ENCODE data around the gene NRDC.
"Not testable (repeated sequence)": the region's sequence is repeated elsewhere in the genome, so short reads cannot be mapped to it uniquely, and the experiment has no call there.

NRDC gene

DNA sequence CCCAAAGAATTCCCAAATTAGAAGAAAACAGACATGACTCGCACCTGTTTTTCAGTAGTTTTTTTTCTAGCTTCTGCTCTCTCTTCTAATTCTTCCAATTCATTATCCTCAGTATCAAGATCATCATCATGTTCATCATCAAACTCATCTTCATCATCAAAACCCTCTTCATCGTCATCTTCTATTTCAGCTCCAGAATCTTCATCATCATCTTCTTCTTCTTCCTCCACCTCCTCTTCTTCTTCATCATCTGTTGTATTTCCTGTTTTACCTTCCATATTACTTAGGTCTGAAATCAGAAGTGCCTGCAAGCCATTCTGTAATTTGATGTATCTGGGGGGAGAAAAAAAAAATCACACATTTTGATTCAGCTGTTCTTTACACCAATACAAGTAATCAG lies 38.3 kb downstream of the NRDC start:
- DNase-seq (ENCODE audit: low spot score in 2 of 2): no peak
- no peak overlapping the region for H3K27ac Mint-ChIP-seq
- ATAC-seq: no peak
- no peak overlapping the region for H3K4me3 Mint-ChIP-seq
- peaks cover 20% of the 10 kb centered on the region for H3K4me1 Mint-ChIP-seq
- no peaks in the 10 kb centered on the region for H3K9me3 Mint-ChIP-seq
- H3K36me3 Mint-ChIP-seq: peaks cover 54% of the 10 kb centered on the region

GRCh38 chr1:51839094-51839493 lies 39.4 kb downstream of the NRDC start:
- Mint-ChIP-seq H3K4me1 (peaks cover 12% of the 10 kb centered on the region), H3K27ac (peak overlapping the region; percentile 39), H3K9me3 (no peaks in the 10 kb centered on the region), H3K4me3 (no peak overlapping the region), H3K36me3 (peaks cover 65% of the 10 kb centered on the region)
- ATAC-seq (no peak), DNase-seq (ENCODE audit: low spot score in 2 of 2) (no peak)

DNA sequence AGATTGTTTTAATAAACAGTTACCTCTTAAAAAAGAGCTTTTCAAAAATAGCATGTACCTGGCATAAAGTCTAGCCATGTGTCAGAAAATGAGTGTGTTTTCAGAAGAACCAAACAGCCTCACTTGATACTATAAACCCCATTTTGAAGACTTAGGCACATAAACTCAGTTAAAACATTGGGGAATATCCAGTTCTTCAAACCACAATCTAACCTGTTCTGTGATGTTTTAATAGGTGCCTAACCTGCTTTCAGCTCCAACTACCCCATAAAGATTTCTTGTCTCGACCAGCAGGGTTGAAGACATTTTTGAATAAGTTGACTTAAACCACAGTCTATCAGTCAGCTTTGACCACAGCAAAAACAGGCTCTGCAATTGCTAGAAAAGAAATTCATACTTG lies 41.3 kb downstream of the NRDC start:
- no peak overlapping the region for H3K27ac Mint-ChIP-seq
- no peak for DNase-seq (ENCODE audit: low spot score in 2 of 2)
- H3K4me3 Mint-ChIP-seq: no peak overlapping the region
- peaks cover 83% of the 10 kb centered on the region for H3K36me3 Mint-ChIP-seq
- ATAC-seq: no peak
- peaks cover 6% of the 10 kb centered on the region for H3K4me1 Mint-ChIP-seq
- no peaks in the 10 kb centered on the region for H3K9me3 Mint-ChIP-seq

DNA sequence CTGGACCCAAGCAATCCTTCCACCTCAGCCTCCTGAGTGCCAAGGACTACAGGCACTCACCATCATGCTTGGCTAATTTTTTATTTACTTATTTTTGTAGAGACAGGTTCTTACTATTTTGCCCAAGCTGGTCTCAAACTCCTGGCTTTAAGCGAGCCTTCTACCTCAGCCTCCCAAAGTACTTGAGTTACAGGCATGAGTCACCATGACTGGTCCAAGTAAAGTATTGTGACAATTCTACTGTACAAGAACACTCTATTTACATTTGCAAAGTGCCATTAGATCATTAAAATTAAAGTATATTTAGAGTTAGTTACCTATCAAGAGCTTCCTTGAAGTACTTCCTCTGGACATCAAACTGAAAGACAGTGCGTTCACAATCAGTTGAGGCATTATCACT lies 44.8 kb downstream of the NRDC start:
- Mint-ChIP-seq H3K36me3 (peaks cover 100% of the 10 kb centered on the region), H3K27ac (no peak overlapping the region), H3K4me3 (no peak overlapping the region), H3K9me3 (no peaks in the 10 kb centered on the region), H3K4me1 (no peaks in the 10 kb centered on the region)
- ATAC-seq (no peak), DNase-seq (ENCODE audit: low spot score in 2 of 2) (no peak)

DNA sequence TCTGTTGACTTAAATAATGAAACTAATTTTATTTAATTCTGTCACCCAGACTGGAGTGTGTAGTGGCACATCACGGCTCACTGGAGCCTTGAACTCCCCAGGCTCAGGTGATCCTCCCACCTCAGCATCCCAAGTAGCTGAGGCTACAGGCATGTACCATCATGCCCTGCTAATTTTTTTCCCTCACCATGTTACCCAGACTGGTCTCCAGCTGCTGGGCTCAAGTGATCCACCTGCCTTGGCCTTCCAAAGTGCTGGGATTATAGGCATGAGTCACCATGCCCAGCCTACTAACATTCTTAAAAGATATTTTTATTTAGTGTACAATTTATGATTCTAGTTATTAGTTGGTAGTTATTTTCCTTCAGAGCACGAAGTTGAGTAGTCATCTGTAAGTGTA lies 49.5 kb downstream of the NRDC start:
- DNase-seq (ENCODE audit: low spot score in 2 of 2): no peak
- H3K4me1 Mint-ChIP-seq: no peaks in the 10 kb centered on the region
- H3K9me3 Mint-ChIP-seq: no peaks in the 10 kb centered on the region
- ATAC-seq: no peak
- no peak overlapping the region for H3K27ac Mint-ChIP-seq
- peaks cover 93% of the 10 kb centered on the region for H3K36me3 Mint-ChIP-seq
- no peak overlapping the region for H3K4me3 Mint-ChIP-seq

DNA sequence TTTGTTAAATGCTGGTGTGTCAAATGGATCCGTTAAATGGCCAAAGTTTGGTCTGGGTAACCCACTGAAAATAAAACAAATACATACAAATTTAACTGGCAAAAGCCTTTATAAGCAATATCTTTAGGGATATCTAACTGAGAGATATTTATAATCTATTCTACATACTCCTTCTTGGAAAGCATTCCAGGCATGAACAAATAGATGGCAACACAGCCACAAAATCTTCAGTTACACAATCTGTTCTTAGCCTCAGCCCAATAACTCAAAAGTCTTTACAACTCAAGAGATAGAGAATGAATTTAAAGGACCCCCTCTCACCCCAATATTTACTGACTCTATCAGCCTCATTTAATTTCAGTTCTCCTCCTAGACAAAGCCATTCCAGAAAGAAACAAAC lies 58.7 kb downstream of the NRDC start:
- Mint-ChIP-seq H3K27ac (no peak overlapping the region), H3K4me3 (no peak overlapping the region), H3K4me1 (no peaks in the 10 kb centered on the region), H3K9me3 (no peaks in the 10 kb centered on the region), H3K36me3 (peaks cover 97% of the 10 kb centered on the region)
- DNase-seq (ENCODE audit: low spot score in 2 of 2): no peak
- ATAC-seq: no peak

DNA sequence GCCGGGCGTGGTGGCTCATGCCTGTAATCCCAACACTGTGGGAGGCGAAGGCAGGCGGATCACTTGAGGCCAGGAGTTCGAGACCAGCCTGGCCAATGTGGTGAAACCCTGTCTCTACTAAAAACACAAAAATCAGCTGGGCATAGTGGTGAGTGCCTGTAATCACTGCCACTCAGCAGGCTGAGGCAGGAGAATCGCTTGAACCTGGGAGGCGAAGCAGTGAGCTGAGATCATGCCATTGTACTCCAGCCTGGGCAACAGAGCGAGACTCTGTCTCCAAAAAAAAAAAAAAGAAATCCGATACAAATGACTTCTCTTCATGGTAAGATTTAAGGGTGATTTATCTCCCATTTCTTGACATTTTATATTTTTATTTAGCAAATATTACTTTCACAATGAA lies 59.5 kb downstream of the NRDC start:
- ATAC-seq: not testable (repeated sequence)
- peaks cover 97% of the 10 kb centered on the region for H3K36me3 Mint-ChIP-seq

DNA sequence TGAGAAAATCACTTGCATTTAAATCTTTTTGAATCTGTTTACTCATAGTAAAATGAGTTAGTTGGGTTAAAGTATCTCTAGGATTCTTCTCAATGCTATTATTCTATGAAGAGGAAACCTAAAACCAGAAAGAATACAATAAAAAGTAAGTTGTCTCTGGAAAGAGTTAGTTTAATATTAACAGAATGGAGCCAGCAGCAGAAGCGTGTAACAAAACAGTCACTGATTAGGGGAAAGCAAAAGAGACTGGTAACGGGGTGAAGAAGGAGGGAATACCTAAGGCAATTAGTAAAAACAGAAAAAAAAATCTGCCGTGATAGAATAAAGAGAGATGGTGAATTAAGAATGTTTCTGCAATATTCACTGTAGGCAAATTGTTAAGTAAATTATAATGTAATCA lies 60.0 kb downstream of the NRDC start:
- DNase-seq (ENCODE audit: low spot score in 2 of 2): no peak
- H3K27ac Mint-ChIP-seq: no peak overlapping the region
- no peak for ATAC-seq
- H3K4me3 Mint-ChIP-seq: no peak overlapping the region
- peaks cover 97% of the 10 kb centered on the region for H3K36me3 Mint-ChIP-seq
- H3K4me1 Mint-ChIP-seq: no peaks in the 10 kb centered on the region
- H3K9me3 Mint-ChIP-seq: no peaks in the 10 kb centered on the region

More for the DNA sequence above, 59.5 kb downstream of the NRDC start:
- not testable (repeated sequence) for H3K27ac Mint-ChIP-seq; DNase-seq (ENCODE audit: low spot score in 2 of 2); H3K4me3 Mint-ChIP-seq; H3K9me3 Mint-ChIP-seq; H3K4me1 Mint-ChIP-seq

DNA sequence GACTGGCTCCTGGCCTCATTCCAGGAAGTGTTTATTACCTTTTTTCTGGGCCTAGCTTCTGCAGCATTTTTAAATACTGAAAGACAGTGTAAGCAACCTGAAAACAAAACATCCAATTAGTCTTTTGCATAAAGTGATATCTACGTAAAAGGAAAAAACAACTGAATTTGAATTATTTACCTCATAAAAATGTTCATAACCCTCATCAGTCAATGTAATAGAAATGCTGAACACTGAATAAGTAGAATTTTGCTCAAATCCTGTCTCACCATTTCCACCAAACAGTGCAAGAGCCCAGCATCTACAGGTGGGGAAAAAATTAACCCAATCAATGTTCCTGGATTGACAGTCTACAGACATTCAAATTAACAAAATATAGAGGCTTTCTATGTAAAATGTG lies 64.0 kb downstream of the NRDC start:
- no peaks in the 10 kb centered on the region for H3K4me1 Mint-ChIP-seq
- peaks cover 97% of the 10 kb centered on the region for H3K36me3 Mint-ChIP-seq
- no peak overlapping the region for H3K4me3 Mint-ChIP-seq
- DNase-seq (ENCODE audit: low spot score in 2 of 2): no peak
- no peak overlapping the region for H3K27ac Mint-ChIP-seq
- H3K9me3 Mint-ChIP-seq: no peaks in the 10 kb centered on the region
- no peak for ATAC-seq

GRCh38 chr1:51799372-51799771 lies 79.2 kb downstream of the NRDC start:
- no peak overlapping the region for H3K4me3 Mint-ChIP-seq
- no peaks in the 10 kb centered on the region for H3K9me3 Mint-ChIP-seq
- DNase-seq (ENCODE audit: low spot score in 2 of 2) (no peak), ATAC-seq (no peak)
- peaks cover 88% of the 10 kb centered on the region for H3K36me3 Mint-ChIP-seq
- H3K27ac Mint-ChIP-seq: no peak overlapping the region
- no peaks in the 10 kb centered on the region for H3K4me1 Mint-ChIP-seq

DNA sequence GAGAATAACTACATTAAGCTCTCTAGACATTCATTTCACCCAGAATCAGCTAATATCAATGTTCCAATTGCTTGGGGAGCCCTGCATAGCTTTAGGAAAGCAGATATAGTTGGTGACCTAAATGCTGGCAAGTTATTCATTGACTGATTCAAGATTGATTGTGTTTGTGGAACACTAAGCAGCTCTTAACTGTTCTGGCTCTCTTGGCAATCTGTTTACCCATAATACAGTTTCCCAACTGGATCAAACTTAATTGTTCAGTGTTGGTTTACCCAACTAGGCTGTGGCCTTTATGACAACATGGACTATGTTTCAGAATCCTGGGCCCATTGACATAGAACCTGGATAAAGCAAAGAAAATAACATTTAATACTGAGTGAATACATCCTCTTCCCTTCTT lies 83.7 kb downstream of the NRDC start:
- Mint-ChIP-seq H3K4me3 (no peak overlapping the region), H3K9me3 (no peaks in the 10 kb centered on the region), H3K4me1 (peaks cover 13% of the 10 kb centered on the region), H3K36me3 (peaks cover 91% of the 10 kb centered on the region), H3K27ac (peak overlapping the region; percentile 86)
- DNase-seq (ENCODE audit: low spot score in 2 of 2) (no peak), ATAC-seq (no peak)

- Mint-ChIP-seq H3K36me3 (peaks cover 97% of the 10 kb centered on the region), H3K9me3 (no peaks in the 10 kb centered on the region), H3K4me3 (no peak overlapping the region), H3K27ac (peak overlapping the region; percentile 86), H3K4me1 (peaks cover 13% of the 10 kb centered on the region)
- no peak for ATAC-seq
- DNase-seq (ENCODE audit: low spot score in 2 of 2): no peak
Measured at GRCh38 chr1:51794260-51794659, 84.3 kb downstream of the NRDC start.

GRCh38 chr1:51792864-51793263 lies 85.7 kb downstream of the NRDC start:
- Mint-ChIP-seq H3K4me3 (no peak overlapping the region), H3K9me3 (no peaks in the 10 kb centered on the region), H3K36me3 (peaks cover 99% of the 10 kb centered on the region), H3K4me1 (peaks cover 13% of the 10 kb centered on the region), H3K27ac (peak overlapping the region; percentile 86)
- DNase-seq (ENCODE audit: low spot score in 2 of 2): no peak
- ATAC-seq: peak; percentile 76

- H3K9me3 Mint-ChIP-seq: no peaks in the 10 kb centered on the region
- H3K4me3 Mint-ChIP-seq: no peak overlapping the region
- H3K27ac Mint-ChIP-seq: peak overlapping the region; percentile 86
- no peak for DNase-seq (ENCODE audit: low spot score in 2 of 2)
- H3K4me1 Mint-ChIP-seq: peaks cover 13% of the 10 kb centered on the region
- no peak for ATAC-seq
- H3K36me3 Mint-ChIP-seq: peaks cover 99% of the 10 kb centered on the region
Measured at GRCh38 chr1:51791888-51792287, 86.6 kb downstream of the NRDC start.

- Mint-ChIP-seq H3K4me3 (no peak overlapping the region), H3K4me1 (peaks cover 13% of the 10 kb centered on the region), H3K27ac (peak overlapping the region; percentile 86), H3K9me3 (no peaks in the 10 kb centered on the region), H3K36me3 (peaks cover 100% of the 10 kb centered on the region)
- ATAC-seq (no peak), DNase-seq (ENCODE audit: low spot score in 2 of 2) (no peak)
Measured at GRCh38 chr1:51790385-51790784, 88.1 kb downstream of the NRDC start.

DNA sequence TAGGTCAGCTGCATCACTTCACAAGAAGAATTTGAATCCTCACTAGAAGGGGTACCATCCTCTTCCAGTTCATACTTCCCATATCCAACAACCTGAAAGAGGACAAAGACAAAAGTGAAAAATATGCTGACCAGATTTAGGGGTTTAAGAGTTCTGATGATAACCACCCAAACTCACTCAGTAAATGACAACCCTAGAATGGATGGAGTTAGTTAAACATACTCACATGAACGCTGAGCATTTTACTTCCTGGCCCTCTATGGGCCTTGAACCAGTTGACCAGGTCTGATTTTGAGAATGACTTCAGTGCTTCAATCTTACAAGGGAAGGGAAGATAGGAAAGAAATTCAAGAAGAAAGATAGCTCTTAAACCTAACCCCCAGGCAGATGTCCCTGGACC lies 89.2 kb downstream of the NRDC start:
- Mint-ChIP-seq H3K9me3 (no peaks in the 10 kb centered on the region), H3K27ac (peak overlapping the region; percentile 86), H3K4me1 (peaks cover 13% of the 10 kb centered on the region), H3K36me3 (peaks cover 100% of the 10 kb centered on the region), H3K4me3 (no peak overlapping the region)
- ATAC-seq (no peak), DNase-seq (ENCODE audit: low spot score in 2 of 2) (no peak)

DNA sequence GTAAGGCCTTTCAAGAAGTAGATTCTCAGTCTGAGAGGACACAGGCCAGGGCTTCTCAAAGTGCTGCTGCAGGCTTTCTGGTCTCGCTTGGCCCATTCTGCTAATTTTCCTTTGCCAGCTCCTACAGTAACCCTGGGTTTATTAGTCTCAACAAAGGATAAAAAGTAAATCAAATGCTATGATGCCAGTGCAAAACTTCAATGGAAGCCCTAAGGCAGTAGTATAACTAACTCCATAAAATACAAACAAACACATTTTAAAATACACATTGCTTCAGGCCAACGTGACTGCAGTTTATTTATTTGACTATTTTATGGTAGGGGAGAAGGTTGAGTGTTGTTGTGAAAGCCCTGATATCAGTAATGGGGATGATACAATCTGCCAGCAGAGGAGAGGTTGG lies 89.6 kb downstream of the NRDC start:
- no peaks in the 10 kb centered on the region for H3K9me3 Mint-ChIP-seq
- H3K27ac Mint-ChIP-seq: peak overlapping the region; percentile 86
- peaks cover 99% of the 10 kb centered on the region for H3K36me3 Mint-ChIP-seq
- no peak overlapping the region for H3K4me3 Mint-ChIP-seq
- DNase-seq (ENCODE audit: low spot score in 2 of 2) (no peak), ATAC-seq (no peak)
- peaks cover 13% of the 10 kb centered on the region for H3K4me1 Mint-ChIP-seq
